Endodermal cell (in vitro differentiated cells): ENCODE measurements around the gene FES. TPM values are rescaled to one million over a fixed set of nuclear protein-coding genes. Genes with fewer than 3 reads are reported as not detected.

Experiments used
- DNase-seq: peaks from one replicate; pipeline ENCODE4 v3.0.0-alpha.2; 2017
- H3K27ac ChIP-seq: 2 replicates; pipeline ENCODE4 v1.5.1; 2013; ENCODE audit warnings: mild to moderate bottlenecking, low read depth, low read length, moderate library complexity
- H3K27me3 ChIP-seq: 2 replicates; pipeline ENCODE4 v1.6.1; 2013; ENCODE audit warnings: mild to moderate bottlenecking, low read length, moderate library complexity; ENCODE audit not compliant: insufficient read depth, control insufficient read depth, poor library complexity, severe bottlenecking
- H3K36me3 ChIP-seq: 2 replicates; pipeline ENCODE4 v1.7.0; 2013; ENCODE audit warnings: mild to moderate bottlenecking, low read length, moderate library complexity; ENCODE audit not compliant: control insufficient read depth, insufficient read depth
- H3K4me1 ChIP-seq: one replicate; pipeline ENCODE4 v1.7.0; 2013; ENCODE audit warnings: low read length; ENCODE audit not compliant: control insufficient read depth, insufficient read depth
- H3K4me3 ChIP-seq: 2 replicates; pipeline ENCODE4 v1.5.1; 2013; ENCODE audit warnings: mild to moderate bottlenecking, low read length, moderate library complexity
- H3K9ac ChIP-seq: 2 replicates; pipeline ENCODE4 v1.6.1; 2013; ENCODE audit warnings: mild to moderate bottlenecking, low read length, moderate library complexity; ENCODE audit not compliant: poor library complexity, severe bottlenecking; ENCODE audit errors: extremely low read depth
- H3K9me3 ChIP-seq: 2 replicates; pipeline ENCODE4 v1.6.1; 2013; ENCODE audit warnings: mild to moderate bottlenecking, low read length, moderate library complexity; ENCODE audit not compliant: control insufficient read depth
- H3K27ac Mint-ChIP-seq: 2 replicates; pipeline ENCODE4 v1.8.0; 2020; ENCODE audit warnings: mixed read lengths
- H3K27me3 Mint-ChIP-seq: 2 replicates; pipeline ENCODE4 v1.8.0; 2021; ENCODE audit warnings: mild to moderate bottlenecking, mixed read lengths; ENCODE audit not compliant: insufficient read depth
- H3K36me3 Mint-ChIP-seq: 2 replicates; pipeline ENCODE4 v1.8.0; 2020; ENCODE audit warnings: low read depth, mixed read lengths
- H3K4me1 Mint-ChIP-seq: 2 replicates; pipeline ENCODE4 v1.8.0; 2020; ENCODE audit warnings: mixed read lengths
- H3K4me3 Mint-ChIP-seq: 2 replicates; pipeline ENCODE4 v1.8.0; 2020; ENCODE audit warnings: mild to moderate bottlenecking, moderate library complexity, mixed read lengths
- H3K9me3 Mint-ChIP-seq: 2 replicates; pipeline ENCODE4 v1.8.0; 2020; ENCODE audit warnings: mild to moderate bottlenecking, mixed read lengths
- CTCF ChIP-seq: fragments of 200-600 bp; sonication (generic); conservative IDR thresholded peaks from 2 replicates; pipeline ENCODE4 v1.5.0; 2021; ENCODE audit warnings: antibody characterized with exemption, mild to moderate bottlenecking
- WGBS, 2 experiments: methylation state at CpG; one replicate each; pipeline versions ENCODE4 v1.1.5 to v1.1.7; 2013; ENCODE audit warnings: missing lambda C conversion rate in 2 of 2, mixed read lengths in 1 of 2; ENCODE audit not compliant: insufficient coverage in 1 of 2, insufficient read length in 1 of 2; 5-methylcytosine and 5-hydroxymethylcytosine counted together
- total RNA-seq, 2 donors: library from RNA; stranded (reverse); fragmentation: NEBNext Ultra II Directional in 1 of 2; extraction: Animal tissue kit (Norgen Biotek cat#: 25700) in 1 of 2; gene quantifications; 2 replicates in 1 of 2; 3 replicates in 1 of 2; pipeline ENCODE4 v1.2.1, GENCODE V29; 2021

The FES gene
- total RNA-seq, 2 donors from 2014 or later, result 25.9 to 29.9 TPM

DNA sequence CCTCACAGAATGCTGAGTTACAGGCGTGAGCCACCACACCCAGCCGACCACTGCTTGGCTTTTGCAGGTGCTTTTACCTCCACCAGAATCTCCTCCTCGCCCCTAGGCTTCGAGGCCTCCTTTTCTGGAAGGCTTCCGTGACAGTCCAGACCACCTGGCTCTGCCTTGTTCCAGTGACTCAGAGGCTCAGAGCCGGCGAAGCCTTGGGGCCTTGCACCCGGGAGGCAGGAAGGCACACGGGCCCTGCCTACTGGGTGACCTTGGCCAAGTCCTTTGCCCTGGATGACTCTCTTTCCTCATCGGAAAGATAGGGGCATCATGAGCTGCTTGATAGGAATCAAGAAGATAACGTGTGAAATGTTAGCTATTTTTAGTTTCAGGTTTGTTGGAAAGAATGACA lies 47.2 kb upstream of the FES start:
- H3K4me3 Mint-ChIP-seq, result no peak overlapping the region
- peaks cover 5% of the 10 kb centered on the region for H3K4me1 ChIP-seq
- H3K27me3 ChIP-seq, result no peaks in the 10 kb centered on the region
- H3K9me3 ChIP-seq, result no peaks in the 10 kb centered on the region
- no peaks in the 10 kb centered on the region for H3K36me3 ChIP-seq
- peaks cover 18% of the 10 kb centered on the region for H3K4me1 Mint-ChIP-seq
- H3K9ac ChIP-seq, result no peak overlapping the region
- WGBS, 2 experiments, result 93 to 100% methylated on average over 7 to 11 of the region's 11 CpGs
- no peak for TF ChIP-seq CTCF
- no peak overlapping the region for H3K4me3 ChIP-seq
- peak overlapping the region; percentile 55 for H3K27ac Mint-ChIP-seq
- H3K9me3 Mint-ChIP-seq, result no peaks in the 10 kb centered on the region
- H3K27me3 Mint-ChIP-seq, result no peaks in the 10 kb centered on the region
- H3K36me3 Mint-ChIP-seq, result no peaks in the 10 kb centered on the region
- H3K27ac ChIP-seq, result no peak overlapping the region
- no peak for DNase-seq

DNA sequence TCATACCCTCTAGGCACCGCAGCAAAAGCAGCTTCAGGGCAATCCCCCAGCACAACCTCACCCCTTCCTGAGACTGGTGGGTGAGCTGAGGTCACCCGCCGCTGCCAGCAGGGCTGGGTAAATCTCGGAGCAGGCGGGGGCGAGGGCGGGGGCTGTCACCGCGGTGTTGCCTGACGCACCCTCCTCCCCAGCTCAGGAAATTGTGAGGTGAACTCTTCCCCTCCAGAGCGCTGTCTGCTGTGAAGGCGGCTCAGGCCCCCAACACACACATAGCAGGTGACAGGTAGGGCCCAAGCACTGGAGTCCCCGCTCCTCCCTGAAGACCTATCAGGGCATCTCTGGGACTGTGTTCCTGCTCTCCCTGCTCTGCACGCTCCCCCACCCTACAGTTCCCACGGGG lies 46.2 kb upstream of the FES start:
- WGBS, 2 experiments, result 92 to 93% methylated on average over 12 to 15 of the region's 15 CpGs
- no peaks in the 10 kb centered on the region for H3K36me3 Mint-ChIP-seq
- no peak for DNase-seq
- no peak overlapping the region for H3K4me3 ChIP-seq
- H3K27me3 Mint-ChIP-seq, result no peaks in the 10 kb centered on the region
- H3K4me3 Mint-ChIP-seq, result no peak overlapping the region
- no peak overlapping the region for H3K9ac ChIP-seq
- no peak for TF ChIP-seq CTCF
- no peak overlapping the region for H3K27ac Mint-ChIP-seq
- H3K4me1 ChIP-seq, result peaks cover 5% of the 10 kb centered on the region
- H3K9me3 Mint-ChIP-seq, result no peaks in the 10 kb centered on the region
- no peak overlapping the region for H3K27ac ChIP-seq
- peaks cover 18% of the 10 kb centered on the region for H3K4me1 Mint-ChIP-seq
- no peaks in the 10 kb centered on the region for H3K27me3 ChIP-seq
- H3K36me3 ChIP-seq, result no peaks in the 10 kb centered on the region
- no peaks in the 10 kb centered on the region for H3K9me3 ChIP-seq

GRCh38 chr15:90838544-90838943 lies 45.8 kb upstream of the FES start:
- Histone ChIP-seq H3K36me3 (no peaks in the 10 kb centered on the region), H3K4me1 (peaks cover 5% of the 10 kb centered on the region), H3K4me3 (no peak overlapping the region), H3K27ac (no peak overlapping the region), H3K9ac (no peak overlapping the region), H3K9me3 (no peaks in the 10 kb centered on the region), H3K27me3 (no peaks in the 10 kb centered on the region)
- no peak for TF ChIP-seq CTCF
- Mint-ChIP-seq H3K4me3 (no peak overlapping the region), H3K4me1 (peaks cover 18% of the 10 kb centered on the region), H3K27ac (no peak overlapping the region), H3K36me3 (no peaks in the 10 kb centered on the region), H3K9me3 (no peaks in the 10 kb centered on the region), H3K27me3 (no peaks in the 10 kb centered on the region)
- WGBS, 2 experiments, result 95 to 97% methylated on average over 13 to 15 of the region's 15 CpGs
- DNase-seq, result no peak
